Activated CD8-positive, alpha-beta memory T cell treated with anti-CD3 and anti-CD28 coated beads, Interleukin-2, amount 10 ng/mL, durations not matched to agents 7 days and 5 days (primary cell): ENCODE data around the gene CCM2. TPM values are rescaled to one million over a fixed set of nuclear protein-coding genes. Genes with fewer than 3 reads are reported as not detected.

ENCODE experiments used
- ATAC-seq: fragments of 150-1000 bp; cut with Tn5 transposase; one replicate; pipeline ENCODE4 v1.10.0; 2021; ENCODE audit warnings: moderate library complexity
- CTCF ChIA-PET: fragments of 350-600 bp; sonication (Branson Sonifier 250); formaldehyde crosslinking; loops from one replicate; lab custom pipeline; 2021; ENCODE audit warnings: antibody characterized with exemption; lab: Charles Lee
- DNase-seq: peaks from one replicate; pipeline ENCODE4 v3.0.0-alpha.2; 2020
- H3K27ac Mint-ChIP-seq: one replicate; pipeline ENCODE4 v1.8.0; 2021; ENCODE audit warnings: mild to moderate bottlenecking, mixed read lengths
- H3K27me3 Mint-ChIP-seq: one replicate; pipeline ENCODE4 v1.8.0; 2021; ENCODE audit warnings: mixed read lengths
- H3K36me3 Mint-ChIP-seq: one replicate; pipeline ENCODE4 v1.8.0; 2021; ENCODE audit warnings: mild to moderate bottlenecking, mixed read lengths
- H3K4me1 Mint-ChIP-seq: one replicate; pipeline ENCODE4 v1.8.0; 2021; ENCODE audit warnings: mixed read lengths
- H3K4me3 Mint-ChIP-seq: one replicate; pipeline ENCODE4 v1.8.0; 2021; ENCODE audit warnings: mild to moderate bottlenecking, moderate library complexity, mixed read lengths
- H3K9me3 Mint-ChIP-seq: one replicate; pipeline ENCODE4 v1.8.0; 2022; ENCODE audit warnings: low read depth, mixed read lengths
- total RNA-seq, 2 experiments: library from RNA; stranded (reverse); gene quantifications; one replicate each; pipeline ENCODE4 v1.2.3, GENCODE V29; 2021

The CCM2 gene
- 100 to 1,000 TPM in 1 of 2 experiments, 10 to 100 TPM in 1; 87.5 to 113 TPM for total RNA-seq

- peaks cover 19% of the 10 kb centered on the region for H3K36me3 Mint-ChIP-seq
- DNase-seq (peak; percentile 55), ATAC-seq (no peak)
- H3K4me1 Mint-ChIP-seq: peaks cover 54% of the 10 kb centered on the region
- CTCF ChIA-PET: interaction anchor here (1.1 to 4.9 kb wide), 14 partner anchors 14 to 39 kb away, joined by 3 to 29 read pairs (median 6); no protein-coding TSS in a partner anchor
- no peaks in the 10 kb centered on the region for H3K9me3 Mint-ChIP-seq
- peak within 1 kb of the TSS; percentile 84 for H3K27ac Mint-ChIP-seq
- no peaks in the 10 kb centered on the region for H3K27me3 Mint-ChIP-seq
- H3K4me3 Mint-ChIP-seq: peak within 1 kb of the TSS; percentile 84
These were observed at the start of gene CCM2 for GRCh38 chr7:45000093-45001032. Gene CCM2, plus strand, starts transcription at chr7:45000201. Its CDS starts 133 bp downstream, at chr7:45000334.

- no peak overlapping the region for H3K4me3 Mint-ChIP-seq
- CTCF ChIA-PET: no interaction called here
- ATAC-seq: no peak
- no peaks in the 10 kb centered on the region for H3K9me3 Mint-ChIP-seq
- H3K27ac Mint-ChIP-seq: no peak overlapping the region
- peaks cover 44% of the 10 kb centered on the region for H3K27me3 Mint-ChIP-seq
- no peak for DNase-seq
- H3K4me1 Mint-ChIP-seq: no peaks in the 10 kb centered on the region
- peaks cover 2% of the 10 kb centered on the region for H3K36me3 Mint-ChIP-seq
These were observed 46.8 kb upstream of the CCM2 start for GRCh38 chr7:44953156-44953555.

GRCh38 chr7:44955733-44956132 is 44.3 kb upstream of the CCM2 start:
- ATAC-seq: no peak
- H3K4me3 Mint-ChIP-seq: no peak overlapping the region
- H3K27me3 Mint-ChIP-seq: peaks cover 27% of the 10 kb centered on the region
- CTCF ChIA-PET: interaction anchor here (1.5 to 2.2 kb wide), 2 partner anchors 15 to 99 kb away, joined by 4 read pairs; no protein-coding TSS in a partner anchor
- no peak overlapping the region for H3K27ac Mint-ChIP-seq
- H3K36me3 Mint-ChIP-seq: peaks cover 5% of the 10 kb centered on the region
- H3K9me3 Mint-ChIP-seq: no peaks in the 10 kb centered on the region
- H3K4me1 Mint-ChIP-seq: peaks cover 19% of the 10 kb centered on the region
- DNase-seq: no peak

GRCh38 chr7:44956157-44956766 is 43.7 kb upstream of the CCM2 start:
- Mint-ChIP-seq H3K4me1 (peaks cover 19% of the 10 kb centered on the region), H3K9me3 (no peaks in the 10 kb centered on the region), H3K27ac (no peak overlapping the region), H3K36me3 (peaks cover 5% of the 10 kb centered on the region), H3K4me3 (no peak overlapping the region), H3K27me3 (peaks cover 22% of the 10 kb centered on the region)
- no peak for ATAC-seq
- no peak for DNase-seq
- CTCF ChIA-PET: interaction anchor here (1.5 to 2.2 kb wide), 2 partner anchors 16 to 99 kb away, joined by 4 read pairs; no protein-coding TSS in a partner anchor

- H3K27me3 Mint-ChIP-seq: peaks cover 9% of the 10 kb centered on the region
- peak overlapping the region; percentile 50 for H3K27ac Mint-ChIP-seq
- no peak for ATAC-seq
- DNase-seq: no peak
- peaks cover 19% of the 10 kb centered on the region for H3K4me1 Mint-ChIP-seq
- H3K4me3 Mint-ChIP-seq: no peak overlapping the region
- H3K36me3 Mint-ChIP-seq: peaks cover 10% of the 10 kb centered on the region
- CTCF ChIA-PET: interaction anchor here (1.6 kb wide), 1 partner anchor 177 kb away, joined by 3 read pairs; no protein-coding TSS in a partner anchor
- H3K9me3 Mint-ChIP-seq: no peaks in the 10 kb centered on the region
These were observed 41.2 kb upstream of the CCM2 start for GRCh38 chr7:44958645-44959344.

- peaks cover 5% of the 10 kb centered on the region for H3K27me3 Mint-ChIP-seq
- CTCF ChIA-PET: no interaction called here
- H3K36me3 Mint-ChIP-seq: peaks cover 13% of the 10 kb centered on the region
- H3K4me1 Mint-ChIP-seq: peaks cover 19% of the 10 kb centered on the region
- peak overlapping the region; percentile 58 for H3K27ac Mint-ChIP-seq
- no peaks in the 10 kb centered on the region for H3K9me3 Mint-ChIP-seq
- no peak overlapping the region for H3K4me3 Mint-ChIP-seq
- peak; percentile 56 for ATAC-seq
- peak; percentile 81 for DNase-seq
These were observed 40.5 kb upstream of the CCM2 start for GRCh38 chr7:44959433-44959951.

GRCh38 chr7:44960011-44960580 is 39.9 kb upstream of the CCM2 start:
- ATAC-seq (no peak), DNase-seq (peak; percentile 43)

GRCh38 chr7:44961844-44962482 is 38.0 kb upstream of the CCM2 start:
- DNase-seq (peak; percentile 63), ATAC-seq (peak; percentile 14)
- Mint-ChIP-seq H3K9me3 (no peaks in the 10 kb centered on the region), H3K36me3 (peaks cover 28% of the 10 kb centered on the region), H3K27me3 (no peaks in the 10 kb centered on the region), H3K27ac (no peak overlapping the region), H3K4me3 (no peak overlapping the region), H3K4me1 (peaks cover 22% of the 10 kb centered on the region)
- CTCF ChIA-PET: interaction anchor here (1.0 kb wide), 1 partner anchor 12 kb away, joined by 4 read pairs; no protein-coding TSS in a partner anchor

More at GRCh38 chr7:44960011-44960580, 39.9 kb upstream of the CCM2 start:
- Mint-ChIP-seq H3K9me3 (no peaks in the 10 kb centered on the region), H3K4me1 (peaks cover 19% of the 10 kb centered on the region), H3K27me3 (no peaks in the 10 kb centered on the region), H3K36me3 (peaks cover 13% of the 10 kb centered on the region), H3K27ac (peak overlapping the region; percentile 58), H3K4me3 (no peak overlapping the region)
- CTCF ChIA-PET: no interaction called here

GRCh38 chr7:44962483-44963251 is 37.3 kb upstream of the CCM2 start:
- CTCF ChIA-PET: interaction anchor here (2.2 kb wide), 1 partner anchor 173 kb away, joined by 5 read pairs; no protein-coding TSS in a partner anchor
- Mint-ChIP-seq H3K4me1 (peaks cover 22% of the 10 kb centered on the region), H3K9me3 (no peaks in the 10 kb centered on the region), H3K27me3 (no peaks in the 10 kb centered on the region), H3K27ac (no peak overlapping the region), H3K4me3 (no peak overlapping the region), H3K36me3 (peaks cover 34% of the 10 kb centered on the region)
- ATAC-seq (no peak), DNase-seq (peak; percentile 43)

- H3K36me3 Mint-ChIP-seq: peaks cover 43% of the 10 kb centered on the region
- H3K27me3 Mint-ChIP-seq: no peaks in the 10 kb centered on the region
- H3K9me3 Mint-ChIP-seq: no peaks in the 10 kb centered on the region
- DNase-seq (peak; percentile 42), ATAC-seq (no peak)
- H3K27ac Mint-ChIP-seq: no peak overlapping the region
- peaks cover 26% of the 10 kb centered on the region for H3K4me1 Mint-ChIP-seq
- H3K4me3 Mint-ChIP-seq: no peak overlapping the region
- CTCF ChIA-PET: interaction anchor here (0.7 to 2.2 kb wide), 4 partner anchors 9 to 172 kb away, joined by 3 to 5 read pairs (median 4); no protein-coding TSS in a partner anchor
These were observed 36.4 kb upstream of the CCM2 start for GRCh38 chr7:44963364-44964290.
